Coronary artery (tissue), 2 donors: ENCODE measurements around the gene ALDH7A1.

Source experiments
- DNase-seq: peaks from one replicate; pipeline ENCODE4 v3.0.0-alpha.2; 2017; ENCODE audit warnings: low spot score
- H3K27ac ChIP-seq, 2 donors: fragments of 200-600 bp; sonication (generic); one replicate each; pipeline ENCODE4 v1.5.1; 2016 to 2019
- H3K4me3 ChIP-seq: fragments of 200-600 bp; sonication (generic); 2 replicates; pipeline ENCODE4 v1.5.1; 2016; ENCODE audit warnings: mild to moderate bottlenecking, moderate library complexity
- CTCF ChIP-seq: fragments of 200-600 bp; sonication (generic); IDR thresholded peaks from one replicate; pipeline ENCODE4 v1.5.1; 2019; ENCODE audit warnings: antibody characterized with exemption

The ALDH7A1 gene

GRCh38 chr5:126499853-126500342 lies 95.1 kb downstream of the ALDH7A1 start:
- no peak overlapping the region for H3K27ac ChIP-seq
- peak; percentile 19 for TF ChIP-seq CTCF
- H3K4me3 ChIP-seq: no peak overlapping the region
- DNase-seq: no peak

- TF ChIP-seq CTCF: no peak
- H3K27ac ChIP-seq: no peak overlapping the region
- no peak for DNase-seq
These were observed 95.7 kb downstream of the ALDH7A1 start for GRCh38 chr5:126499278-126499677.

GRCh38 chr5:126497506-126497905 lies 97.5 kb downstream of the ALDH7A1 start:
- Histone ChIP-seq H3K4me3 (no peak overlapping the region), H3K27ac (no peak overlapping the region)
- DNase-seq: no peak
- no peak for TF ChIP-seq CTCF

More at GRCh38 chr5:126499278-126499677, 95.7 kb downstream of the ALDH7A1 start:
- no peak overlapping the region for H3K4me3 ChIP-seq

- no peak overlapping the region for H3K4me3 ChIP-seq
- no peak for TF ChIP-seq CTCF
- no peak overlapping the region for H3K27ac ChIP-seq
- no peak for DNase-seq
These were observed 100.6 kb downstream of the ALDH7A1 start for GRCh38 chr5:126494393-126494792.

- TF ChIP-seq CTCF: no peak
- Histone ChIP-seq H3K27ac (no peak overlapping the region), H3K4me3 (no peak overlapping the region)
- DNase-seq: no peak
These were observed 102.1 kb downstream of the ALDH7A1 start for GRCh38 chr5:126492939-126493338.

- no peak for DNase-seq
- TF ChIP-seq CTCF: no peak
- Histone ChIP-seq H3K4me3 (no peak overlapping the region), H3K27ac (peak overlapping the region in 1 of 2 donors; percentile 51)
These were observed 104.7 kb downstream of the ALDH7A1 start for GRCh38 chr5:126490167-126490940.
